Osteoblast (primary cell): ENCODE data around the gene ELF1. TPM values are rescaled to one million over a fixed set of nuclear protein-coding genes. Genes with fewer than 3 reads are reported as not detected.

Experiments
- DNase-seq: peaks from one replicate; pipeline ENCODE4 v3.0.0; 2011; ENCODE audit warnings: low spot score, mixed read lengths; ENCODE audit not compliant: insufficient read length; ENCODE audit errors: missing footprints
- H2AFZ ChIP-seq: 2 replicates; pipeline ENCODE4 v1.6.0; 2011; ENCODE audit warnings: mild to moderate bottlenecking, low read length
- H3K27ac ChIP-seq: 2 replicates; pipeline ENCODE4 v1.5.1; 2011; ENCODE audit warnings: mild to moderate bottlenecking, low read depth, low read length, moderate library complexity
- H3K27me3 ChIP-seq: 2 replicates; pipeline ENCODE4 v1.6.0; 2012; ENCODE audit warnings: mild to moderate bottlenecking, control low read depth, inconsistent platforms, low read length, moderate library complexity; ENCODE audit not compliant: insufficient read depth
- H3K36me3 ChIP-seq: 2 replicates; pipeline ENCODE4 v1.5.1; 2011; ENCODE audit warnings: mild to moderate bottlenecking, low read length, control low read depth, moderate library complexity; ENCODE audit not compliant: insufficient read depth
- H3K4me1 ChIP-seq: 2 replicates; pipeline ENCODE4 v1.5.1; 2011; ENCODE audit warnings: mild to moderate bottlenecking, low read length, control low read depth, moderate library complexity; ENCODE audit not compliant: insufficient read depth
- H3K4me2 ChIP-seq: 2 replicates; pipeline ENCODE4 v1.6.0; 2011; ENCODE audit warnings: mild to moderate bottlenecking, low read length; ENCODE audit not compliant: insufficient read depth
- H3K4me3 ChIP-seq: fragments of 200-600 bp; sonication (generic); 3 replicates; pipeline ENCODE4 v1.5.1; 2012; ENCODE audit warnings: mild to moderate bottlenecking, low read length, inconsistent platforms; ENCODE audit not compliant: insufficient read depth
- H3K79me2 ChIP-seq: 2 replicates; pipeline ENCODE4 v1.6.0; 2012; ENCODE audit warnings: mild to moderate bottlenecking, low read length, control low read depth, inconsistent platforms; ENCODE audit not compliant: insufficient read depth
- H3K9me3 ChIP-seq: 2 replicates; pipeline ENCODE4 v1.5.1; 2011; ENCODE audit warnings: low read depth, low read length, control low read depth
- H4K20me1 ChIP-seq: 2 replicates; pipeline ENCODE4 v1.6.0; 2012; ENCODE audit warnings: mild to moderate bottlenecking, low read length, control low read depth; ENCODE audit not compliant: insufficient read depth
- CTCF ChIP-seq: IDR thresholded peaks from 2 replicates; pipeline ENCODE4 v1.5.1; 2011; ENCODE audit warnings: mild to moderate bottlenecking, low read depth, low read length, moderate library complexity; ENCODE audit errors: extremely low read depth
- total RNA-seq: library from RNA; depleted of rRNA; stranded (reverse); fragments of >200 nt; gene quantifications from 2 replicates; pipeline ENCODE4 v1.2.3, GENCODE V29; 2012

ELF1 gene
- total RNA-seq, 1 donor, result 63.0 TPM

- Histone ChIP-seq H3K4me3 (no peak overlapping the region), H3K79me2 (peaks cover 93% of the 10 kb centered on the region), H3K36me3 (no peaks in the 10 kb centered on the region), H3K9me3 (no peaks in the 10 kb centered on the region), H3K4me2 (no peak overlapping the region), H3K27ac (no peak overlapping the region), H2AFZ (no peak overlapping the region), H4K20me1 (peaks cover 34% of the 10 kb centered on the region), H3K27me3 (no peaks in the 10 kb centered on the region), H3K4me1 (peaks cover 40% of the 10 kb centered on the region)
- DNase-seq, result peak; percentile 32
- no peak for TF ChIP-seq CTCF
These were observed 37.1 kb upstream of the ELF1 start for GRCh38 chr13:41056194-41056593.

- peak; percentile 42 for TF ChIP-seq CTCF
- Histone ChIP-seq H3K4me1 (peaks cover 40% of the 10 kb centered on the region), H3K36me3 (no peaks in the 10 kb centered on the region), H3K79me2 (peaks cover 98% of the 10 kb centered on the region), H3K9me3 (no peaks in the 10 kb centered on the region), H3K27ac (peak overlapping the region; percentile 81), H3K4me3 (no peak overlapping the region), H4K20me1 (peaks cover 36% of the 10 kb centered on the region), H3K27me3 (no peaks in the 10 kb centered on the region), H2AFZ (no peak overlapping the region), H3K4me2 (peak overlapping the region; percentile 83)
- DNase-seq, result peak; percentile 51
These were observed 36.0 kb upstream of the ELF1 start for GRCh38 chr13:41054919-41055619.

- Histone ChIP-seq H3K27me3 (no peaks in the 10 kb centered on the region), H3K4me1 (peaks cover 47% of the 10 kb centered on the region), H2AFZ (no peak overlapping the region), H3K27ac (peak overlapping the region; percentile 81), H3K4me3 (peak overlapping the region; percentile 10), H3K79me2 (peaks cover 98% of the 10 kb centered on the region), H3K36me3 (no peaks in the 10 kb centered on the region), H3K4me2 (peak overlapping the region; percentile 83), H4K20me1 (peaks cover 40% of the 10 kb centered on the region), H3K9me3 (no peaks in the 10 kb centered on the region)
- DNase-seq, result peak; percentile 50
- TF ChIP-seq CTCF, result peak; percentile 64
These were observed 35.2 kb upstream of the ELF1 start for GRCh38 chr13:41054212-41054877.

GRCh38 chr13:41053384-41053826 is 34.3 kb upstream of the ELF1 start:
- peak; percentile 36 for DNase-seq
- Histone ChIP-seq H3K27ac (peak overlapping the region; percentile 81), H3K4me3 (peak overlapping the region; percentile 49), H4K20me1 (peaks cover 42% of the 10 kb centered on the region), H3K9me3 (no peaks in the 10 kb centered on the region), H3K4me2 (peak overlapping the region; percentile 83), H3K79me2 (peaks cover 97% of the 10 kb centered on the region), H3K4me1 (peaks cover 38% of the 10 kb centered on the region), H2AFZ (peak overlapping the region; percentile 22), H3K36me3 (no peaks in the 10 kb centered on the region), H3K27me3 (no peaks in the 10 kb centered on the region)
- TF ChIP-seq CTCF, result no peak
